Caco-2 (cell line): Measurements from ENCODE around the gene JARID2. TPM values are rescaled to one million over a fixed set of nuclear protein-coding genes. Genes with fewer than 3 reads are reported as not detected.

Experiments used
- BruUV-seq: library from RNA; stranded (reverse); fragments of 400-500 nt; replicated peaks from 2 replicates; lab custom pipeline; 2021; lab: Mats Ljungman, UMichigan
- CTCF ChIA-PET: fragments of 300-600 bp; sonication (Branson Sonifier 250); formaldehyde crosslinking; loops from one replicate; lab custom pipeline; 2022; ENCODE audit warnings: antibody characterized with exemption; lab: Charles Lee
- POLR2A ChIA-PET: fragments of 300-600 bp; sonication (Branson Sonifier 250); formaldehyde crosslinking; loops from one replicate; lab custom pipeline; 2022; ENCODE audit warnings: antibody characterized with exemption; lab: Charles Lee
- DNase-seq, 2 experiments: peaks; one replicate each; pipeline versions ENCODE4 v3.0.0 to v3.0.0-alpha.2; 2020 to 2022
- H3K27me3 ChIP-seq: replicated peaks from 2 replicates; pipeline ENCODE4 v1.6.0; 2011; ENCODE audit warnings: low read length; ENCODE audit not compliant: control insufficient read depth, insufficient read depth
- H3K36me3 ChIP-seq: 2 replicates; pipeline ENCODE4 v1.5.1; 2011; ENCODE audit warnings: low read length; ENCODE audit not compliant: control insufficient read depth, insufficient read depth
- H3K4me1 ChIP-seq: fragments of 250-450 bp; sonication (Bioruptor Pico); 2 replicates; pipeline ENCODE4 v1.5.1; 2020; ENCODE audit warnings: mild to moderate bottlenecking
- H3K4me3 ChIP-seq: 2 replicates; pipeline ENCODE4 v1.5.1; 2011; ENCODE audit warnings: low read depth, mild to moderate bottlenecking, control low read depth, low read length
- H3K9me3 ChIP-seq: fragments of 250-450 bp; sonication (Bioruptor Pico); 2 replicates; pipeline ENCODE4 v1.5.1; 2020; ENCODE audit warnings: mild to moderate bottlenecking, moderate library complexity
- H3K27ac Mint-ChIP-seq: one replicate; pipeline ENCODE4 v1.8.0; 2022; ENCODE audit warnings: mixed read lengths; ENCODE audit not compliant: unreplicated experiment
- H3K27me3 Mint-ChIP-seq: one replicate; pipeline ENCODE4 v1.8.0; 2022; ENCODE audit warnings: mixed read lengths; ENCODE audit not compliant: insufficient read depth, unreplicated experiment
- H3K36me3 Mint-ChIP-seq: one replicate; pipeline ENCODE4 v1.8.0; 2022; ENCODE audit warnings: mild to moderate bottlenecking, mixed read lengths; ENCODE audit not compliant: insufficient read depth, unreplicated experiment
- H3K4me1 Mint-ChIP-seq: one replicate; pipeline ENCODE4 v1.8.0; 2022; ENCODE audit warnings: low read depth, mixed read lengths; ENCODE audit not compliant: unreplicated experiment
- H3K4me3 Mint-ChIP-seq: one replicate; pipeline ENCODE4 v1.8.0; 2022; ENCODE audit warnings: mild to moderate bottlenecking, moderate library complexity, mixed read lengths; ENCODE audit not compliant: unreplicated experiment
- H3K9me3 Mint-ChIP-seq: one replicate; pipeline ENCODE4 v1.8.0; 2022; ENCODE audit warnings: mixed read lengths; ENCODE audit not compliant: unreplicated experiment
- CTCF ChIP-seq, 2 experiments: fragments of 200-600 bp in 1 of 2; IDR thresholded peaks; 1 replicate in 1 of 2; 2 replicates in 1 of 2; pipeline versions ENCODE4 v1.5.1 to v1.8.0; 2011 to 2022; ENCODE audit warnings: antibody characterized with exemption in 1 of 2, control low read depth in 1 of 2, inconsistent platforms in 1 of 2, low read depth in 1 of 2, low read length in 1 of 2, mild to moderate bottlenecking in 1 of 2, moderate library complexity in 1 of 2; ENCODE audit not compliant: insufficient read depth in 1 of 2, severe bottlenecking in 1 of 2, unreplicated experiment in 1 of 2
- intact Hi-C: fragments of 100-400 bp; cut with micrococcal nuclease; formaldehyde crosslinking; loops from one replicate; pipeline ENCODE4 v1.10.0; 2022; ENCODE audit not compliant: unreplicated experiment
- total RNA-seq: library from RNA; stranded (reverse); gene quantifications from 2 replicates; pipeline ENCODE4 v1.2.3, GENCODE V29; 2022

Gene JARID2
- total RNA-seq, 1 experiment from 2014 or later = 18.3 TPM

GRCh38 chr6:15508931-15509330 lies 263.1 kb downstream of the JARID2 start:
- Histone ChIP-seq H3K4me1 (no peaks in the 10 kb centered on the region), H3K9me3 (no peaks in the 10 kb centered on the region), H3K4me3 (no peak overlapping the region), H3K27me3 (no peaks in the 10 kb centered on the region), H3K36me3 (peaks cover 2% of the 10 kb centered on the region)
- Mint-ChIP-seq H3K36me3 (peaks cover 33% of the 10 kb centered on the region), H3K9me3 (no peaks in the 10 kb centered on the region), H3K4me1 (no peaks in the 10 kb centered on the region), H3K27me3 (no peaks in the 10 kb centered on the region), H3K4me3 (no peak overlapping the region), H3K27ac (no peak overlapping the region)
- CTCF ChIA-PET = no interaction called here
- POLR2A ChIA-PET = no interaction called here
- intact Hi-C loops = no loop called here
- no peak for DNase-seq
- TF ChIP-seq CTCF (IDR thresholded peaks at IDR 0.05; ENCODE audit: insufficient read depth in 1 of 2, low read depth in 1 of 2, low read length in 1 of 2, severe bottlenecking in 1 of 2, unreplicated experiment in 1 of 2) = no peak
- no TSS peak for BruUV-seq

DNA sequence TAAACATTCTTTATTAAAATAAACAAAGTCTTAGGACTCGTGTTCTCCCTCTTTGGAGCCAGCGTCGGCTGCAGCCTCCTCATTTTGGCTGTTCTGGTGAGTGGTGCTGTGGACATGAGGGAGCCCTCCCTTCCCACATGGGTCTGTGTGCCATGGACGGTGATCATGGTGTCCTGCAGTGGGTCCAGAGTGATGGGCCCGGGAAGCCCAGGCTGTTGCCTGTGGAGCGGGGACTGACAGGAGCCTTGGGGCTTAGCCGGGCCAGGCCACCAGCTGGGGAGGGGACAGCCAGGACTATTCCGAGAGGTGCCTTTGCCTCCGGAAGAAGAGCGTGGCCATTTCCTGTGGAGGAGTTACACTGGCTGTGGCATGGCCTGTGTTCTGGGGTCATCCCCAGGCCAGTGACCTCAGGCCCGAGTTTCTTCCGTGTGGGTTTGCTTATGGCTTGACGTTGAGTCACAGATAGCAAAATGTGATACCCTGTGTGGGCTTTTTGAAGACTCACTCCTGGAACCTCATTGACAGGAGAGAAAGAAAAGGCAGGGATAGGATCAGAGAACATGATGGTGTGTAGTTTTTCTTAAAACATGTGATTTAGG lies 263.6 kb downstream of the JARID2 start:
- Mint-ChIP-seq H3K36me3 (peaks cover 33% of the 10 kb centered on the region), H3K9me3 (no peaks in the 10 kb centered on the region)

DNA sequence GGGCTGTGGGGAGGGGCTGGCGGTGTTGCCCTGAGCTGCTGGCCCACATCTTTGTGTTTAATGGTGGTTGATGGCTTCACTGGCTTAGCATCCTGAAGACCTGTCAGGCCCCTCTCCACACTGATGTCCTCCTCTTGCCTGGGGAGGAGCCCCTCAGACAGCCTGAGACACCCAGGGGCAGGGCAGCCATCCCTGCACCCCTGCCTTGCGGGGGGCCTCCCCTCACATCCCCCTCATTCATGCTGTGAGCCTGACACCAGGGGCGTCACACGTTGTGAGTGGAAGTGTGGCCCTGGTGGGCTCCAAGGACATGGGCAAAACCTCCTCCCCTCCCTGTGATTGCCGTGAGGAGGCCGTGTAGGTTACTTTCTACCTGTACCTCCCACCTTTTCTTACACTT lies 264.3 kb downstream of the JARID2 start:
- CTCF ChIA-PET = no interaction called here
- no peak for DNase-seq
- no peak overlapping the region for H3K4me3 ChIP-seq
- Mint-ChIP-seq H3K9me3 (no peaks in the 10 kb centered on the region), H3K27me3 (no peaks in the 10 kb centered on the region), H3K4me1 (no peaks in the 10 kb centered on the region), H3K4me3 (no peak overlapping the region), H3K27ac (no peak overlapping the region), H3K36me3 (peaks cover 35% of the 10 kb centered on the region)
- H3K36me3 ChIP-seq = peaks cover 2% of the 10 kb centered on the region
- BruUV-seq = no TSS peak
- H3K27me3 ChIP-seq = no peaks in the 10 kb centered on the region
- H3K4me1 ChIP-seq = no peaks in the 10 kb centered on the region
- intact Hi-C loops = no loop called here
- no peak for TF ChIP-seq CTCF (IDR thresholded peaks at IDR 0.05; ENCODE audit: insufficient read depth in 1 of 2, low read depth in 1 of 2, low read length in 1 of 2, severe bottlenecking in 1 of 2, unreplicated experiment in 1 of 2)
- H3K9me3 ChIP-seq = no peaks in the 10 kb centered on the region
- POLR2A ChIA-PET = no interaction called here

More for the DNA sequence above, 263.6 kb downstream of the JARID2 start:
- ChIA-PET CTCF (no interaction called here), POLR2A (no interaction called here)
- intact Hi-C loops = no loop called here
- H3K4me1 ChIP-seq = no peaks in the 10 kb centered on the region
- H3K27me3 ChIP-seq = no peaks in the 10 kb centered on the region
- no peaks in the 10 kb centered on the region for H3K9me3 ChIP-seq
- H3K27ac Mint-ChIP-seq = no peak overlapping the region
- H3K4me1 Mint-ChIP-seq = no peaks in the 10 kb centered on the region
- no TSS peak for BruUV-seq
- H3K27me3 Mint-ChIP-seq = no peaks in the 10 kb centered on the region
- TF ChIP-seq CTCF (IDR thresholded peaks at IDR 0.05; ENCODE audit: insufficient read depth in 1 of 2, low read depth in 1 of 2, low read length in 1 of 2, severe bottlenecking in 1 of 2, unreplicated experiment in 1 of 2) = no peak
- DNase-seq = no peak
- no peak overlapping the region for H3K4me3 ChIP-seq
- H3K36me3 ChIP-seq = peaks cover 2% of the 10 kb centered on the region
- H3K4me3 Mint-ChIP-seq = no peak overlapping the region
